Ovary (tissue), 9 donors: ENCODE measurements around the gene OTUD7B. TPM values are rescaled to one million over a fixed set of nuclear protein-coding genes. Genes with fewer than 3 reads are reported as not detected.
A peak's percentile ranks its signal among the peaks of the same experiment; 100 is the strongest.

Experiments
- DNase-seq, 5 donors: peaks; one replicate each; pipeline ENCODE4 v3.0.0-alpha.2; 2019 to 2020
- H3K27ac ChIP-seq, 2 donors: fragments of 200-600 bp; one replicate each; pipeline versions ENCODE4 v1.5.1 to v1.8.0; 2019 to 2022
- H3K27me3 ChIP-seq: fragments of 200-600 bp; one replicate; pipeline ENCODE4 v1.8.0; 2022
- H3K36me3 ChIP-seq: fragments of 200-600 bp; sonication (generic); one replicate; pipeline ENCODE4 v1.5.1; 2019
- H3K4me1 ChIP-seq: one replicate; pipeline ENCODE4 v1.8.1; 2013; ENCODE audit warnings: mild to moderate bottlenecking, moderate library complexity; ENCODE audit not compliant: insufficient read depth
- H3K4me3 ChIP-seq: fragments of 200-600 bp; sonication (generic); one replicate; pipeline ENCODE4 v1.5.1; 2017
- H3K9me3 ChIP-seq, 2 donors: fragments of 200-600 bp in 1 of 2; sonication (generic) in 1 of 2; one replicate each; pipeline versions ENCODE4 v1.5.1 to v1.8.1; 2013 to 2019; ENCODE audit warnings: mild to moderate bottlenecking in 1 of 2, moderate library complexity in 1 of 2
- EP300 ChIP-seq: sonication (generic); formaldehyde crosslinking; IDR thresholded peaks from one replicate; pipeline ENCODE4 v1.6.1; 2017; ENCODE audit warnings: antibody characterized with exemption
- POLR2A ChIP-seq: fragments of 450-650 bp; IDR thresholded peaks from one replicate; pipeline ENCODE4 v1.6.1; 2017; ENCODE audit warnings: antibody characterized with exemption, mild to moderate bottlenecking, moderate library complexity
- WGBS, 3 donors: extraction: QIAGEN DNeasy Blood & Tissue Kit in 1 of 3; methylation state at CpG; one replicate each; pipeline versions ENCODE4 v1.1.5 to v1.1.7; 2013 to 2017; 5-methylcytosine and 5-hydroxymethylcytosine counted together
- intact Hi-C, 4 donors: fragments of 100-400 bp; cut with DNase I; formaldehyde crosslinking; loops; one replicate each; pipeline versions ENCODE4 v1.11.0 to v1.15.1; 2022 to 2023
- polyA plus RNA-seq, 2 donors: library from polyadenylated mRNA; stranded (reverse); fragments of 200-250 nt in 1 of 2; fragments of 350-450 nt in 1 of 2; fragmentation: Illumina TruSeq in 1 of 2; extraction: RNeasy Lipid Tissue Mini Kit (QIAGEN cat#74804) in 1 of 2; gene quantifications; one replicate each; pipeline ENCODE4 v1.2.3, GENCODE V29; 2013 to 2014
- total RNA-seq, 7 donors: library from RNA; depleted of rRNA in 2 of 7; stranded (reverse); fragments of >200 nt in 2 of 7; fragmentation: NEBNext Ultra II Directional in 3 of 7; extraction: Animal tissue kit (Norgen Biotek cat#: 25700) in 3 of 7; gene quantifications; one replicate each; pipeline versions ENCODE4 v1.1.0 to v1.2.4, GENCODE V29; 2016 to 2023
- TF ChIP-seq, protein P1 (sequence below), 3 donors: fragments of 450-650 bp in 2 of 3; fragments of 200-600 bp in 1 of 3; IDR thresholded peaks; one replicate each; pipeline versions ENCODE4 v1.5.1 to v1.8.0; 2016 to 2022; ENCODE audit warnings: antibody characterized with exemption in 3 of 3, mild to moderate bottlenecking in 1 of 3
- donor health status: DM: no; HTN: no; CAD: no; lungs with moderate emphysema.
- donor health status: DM: no; HTN: no; CAD: no.
- donor health status: Bipolar disorder and iron deficiency.
- donor health status: DM: yes; HTN: yes; CAD: no.
- donor health status: DM: no; HTN: no; CAD: no.
- donor health status: DM: yes; HTN: yes; CAD: no.

The OTUD7B gene
- total and polyA plus RNA-seq, 9 donors = 9.4 to 40.1 (median 28.8) TPM

DNA sequence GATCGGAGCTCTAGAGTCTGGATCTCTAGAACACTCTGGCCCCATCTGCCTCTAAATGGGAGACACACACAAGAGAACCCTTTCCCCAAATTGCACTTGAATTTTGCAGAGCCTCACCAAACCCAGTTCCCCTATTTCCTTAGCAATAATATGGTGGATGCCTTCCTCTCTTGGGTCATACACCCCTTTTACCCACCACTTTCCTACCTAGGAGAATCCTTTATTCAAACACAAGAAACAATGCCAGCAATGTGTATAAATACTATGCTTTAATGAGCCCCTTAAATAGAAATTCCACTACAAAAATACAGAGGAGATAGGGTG lies 82.2 kb downstream of the OTUD7B start:
- no peaks in the 10 kb centered on the region for H3K27me3 ChIP-seq

DNA sequence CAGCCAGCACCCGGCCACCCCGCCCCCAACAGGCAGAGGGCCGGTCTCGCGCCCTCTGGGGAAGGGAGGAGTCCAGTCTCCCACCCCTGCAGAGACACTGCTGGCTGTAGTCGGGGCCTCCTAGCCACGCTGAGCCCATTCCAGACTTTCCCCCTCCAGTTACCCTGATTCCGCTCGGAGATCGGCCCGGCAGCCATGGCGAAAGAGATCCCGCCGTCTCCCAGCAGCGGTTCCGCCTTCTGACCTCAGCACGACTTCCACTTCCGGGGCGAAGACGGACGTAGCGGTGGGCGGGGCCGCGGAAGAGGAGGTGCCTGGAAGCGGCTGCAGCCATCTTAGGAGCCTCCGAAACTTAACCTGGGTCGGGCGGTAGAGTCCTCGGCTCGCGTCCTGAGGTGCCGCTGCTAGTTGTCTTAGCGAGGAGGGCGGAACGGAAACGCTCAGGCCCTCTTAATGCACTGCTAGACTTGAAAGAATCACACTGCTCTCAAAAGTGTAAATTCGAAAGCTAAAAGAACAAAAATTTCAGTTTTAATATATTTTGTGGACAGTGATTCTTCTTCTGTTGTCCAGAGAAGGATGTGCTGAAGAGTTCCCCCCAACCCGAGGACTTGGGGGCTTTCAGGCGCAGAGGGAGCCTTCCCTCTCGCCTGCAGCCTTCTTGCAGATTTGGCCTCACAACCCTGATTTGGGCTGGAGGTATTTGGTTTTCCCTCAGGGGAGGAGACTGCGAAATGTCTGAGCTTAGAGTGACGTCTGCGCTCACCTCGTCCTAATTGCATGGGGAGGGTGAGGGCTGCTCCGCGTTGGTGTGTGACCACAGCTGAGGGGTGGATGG lies 82.7 kb downstream of the OTUD7B start, which contains the start of gene SF3B4:
SF3B4 (minus strand) TSS at position 241 of the 838 bp plus-strand sequence; CDS start at position 197, 44 bp downstream.
- TF ChIP-seq, protein P1, sequence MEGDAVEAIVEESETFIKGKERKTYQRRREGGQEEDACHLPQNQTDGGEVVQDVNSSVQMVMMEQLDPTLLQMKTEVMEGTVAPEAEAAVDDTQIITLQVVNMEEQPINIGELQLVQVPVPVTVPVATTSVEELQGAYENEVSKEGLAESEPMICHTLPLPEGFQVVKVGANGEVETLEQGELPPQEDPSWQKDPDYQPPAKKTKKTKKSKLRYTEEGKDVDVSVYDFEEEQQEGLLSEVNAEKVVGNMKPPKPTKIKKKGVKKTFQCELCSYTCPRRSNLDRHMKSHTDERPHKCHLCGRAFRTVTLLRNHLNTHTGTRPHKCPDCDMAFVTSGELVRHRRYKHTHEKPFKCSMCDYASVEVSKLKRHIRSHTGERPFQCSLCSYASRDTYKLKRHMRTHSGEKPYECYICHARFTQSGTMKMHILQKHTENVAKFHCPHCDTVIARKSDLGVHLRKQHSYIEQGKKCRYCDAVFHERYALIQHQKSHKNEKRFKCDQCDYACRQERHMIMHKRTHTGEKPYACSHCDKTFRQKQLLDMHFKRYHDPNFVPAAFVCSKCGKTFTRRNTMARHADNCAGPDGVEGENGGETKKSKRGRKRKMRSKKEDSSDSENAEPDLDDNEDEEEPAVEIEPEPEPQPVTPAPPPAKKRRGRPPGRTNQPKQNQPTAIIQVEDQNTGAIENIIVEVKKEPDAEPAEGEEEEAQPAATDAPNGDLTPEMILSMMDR (IDR thresholded peaks at IDR 0.05) = peak in 1 of 3 donors; percentile 15
- TF ChIP-seq EP300 (no peak), POLR2A (peak; percentile 99)
- H3K27me3 ChIP-seq = no peaks in the 10 kb centered on the region
- peaks cover 16% of the 10 kb centered on the region for H3K4me1 ChIP-seq
- DNase-seq = peak; percentile 95 to 97 (median 96)
- H3K27ac ChIP-seq = peak within 1 kb of the TSS; percentile 63 to 91
- H3K36me3 ChIP-seq = no peaks in the 10 kb centered on the region
- peak within 1 kb of the TSS; percentile 80 for H3K4me3 ChIP-seq
- H3K9me3 ChIP-seq = no peaks in the 10 kb centered on the region
- 0% methylated on average over 47 of the region's 47 CpGs for WGBS, 3 donors
- intact Hi-C loops = no loop called here

More for the DNA sequence above, 82.2 kb downstream of the OTUD7B start:
- TF ChIP-seq, protein P1 (IDR thresholded peaks at IDR 0.05) = no peak
- TF ChIP-seq EP300 (no peak), POLR2A (no peak)
- H3K36me3 ChIP-seq = no peaks in the 10 kb centered on the region
- H3K9me3 ChIP-seq = no peaks in the 10 kb centered on the region
- H3K4me1 ChIP-seq = peaks cover 16% of the 10 kb centered on the region
- H3K4me3 ChIP-seq = peak overlapping the region; percentile 80
- no peak for DNase-seq
- H3K27ac ChIP-seq = peak overlapping the region; percentile 63 to 91
- 0 to 3% (median 0%) methylated on average over 1 of the region's 1 CpG for WGBS, 3 donors
- intact Hi-C loops = no loop called here

DNA sequence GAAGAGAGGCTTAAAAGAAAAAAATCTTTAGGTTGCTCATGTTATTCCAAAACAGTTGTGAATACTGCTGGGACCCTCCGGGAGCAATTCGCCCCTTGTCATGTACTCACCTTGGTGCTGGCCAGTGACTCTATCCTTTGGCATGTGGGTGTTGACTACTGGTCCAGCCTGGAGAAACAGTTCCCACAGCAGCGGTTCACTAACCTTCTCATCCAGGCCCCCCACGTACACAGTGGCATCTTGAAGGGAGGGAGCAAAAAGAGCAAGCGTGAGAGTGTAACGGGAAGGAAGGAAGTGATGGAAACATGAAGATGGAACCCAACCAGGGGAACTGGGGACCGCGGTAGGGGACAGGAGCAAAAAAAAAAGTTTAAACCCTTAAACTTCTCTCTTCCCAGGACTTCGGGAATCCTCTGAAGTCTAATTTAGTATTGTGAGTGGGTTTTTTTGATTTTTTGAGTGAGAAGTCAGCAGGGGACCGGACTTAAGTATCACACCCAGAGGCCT lies 83.4 kb downstream of the OTUD7B start:
- WGBS, 3 donors = 2 to 3% (median 2%) methylated on average over 10 of the region's 10 CpGs
- Histone ChIP-seq H3K4me3 (peak overlapping the region; percentile 80), H3K27ac (peak overlapping the region in 1 of 2 donors; percentile 91), H3K4me1 (peaks cover 16% of the 10 kb centered on the region), H3K27me3 (no peaks in the 10 kb centered on the region), H3K9me3 (no peaks in the 10 kb centered on the region), H3K36me3 (no peaks in the 10 kb centered on the region)
- TF ChIP-seq POLR2A (no peak), EP300 (no peak)
- TF ChIP-seq, protein P1 (IDR thresholded peaks at IDR 0.05) = no peak
- DNase-seq = no peak
- intact Hi-C loops = no loop called here

DNA sequence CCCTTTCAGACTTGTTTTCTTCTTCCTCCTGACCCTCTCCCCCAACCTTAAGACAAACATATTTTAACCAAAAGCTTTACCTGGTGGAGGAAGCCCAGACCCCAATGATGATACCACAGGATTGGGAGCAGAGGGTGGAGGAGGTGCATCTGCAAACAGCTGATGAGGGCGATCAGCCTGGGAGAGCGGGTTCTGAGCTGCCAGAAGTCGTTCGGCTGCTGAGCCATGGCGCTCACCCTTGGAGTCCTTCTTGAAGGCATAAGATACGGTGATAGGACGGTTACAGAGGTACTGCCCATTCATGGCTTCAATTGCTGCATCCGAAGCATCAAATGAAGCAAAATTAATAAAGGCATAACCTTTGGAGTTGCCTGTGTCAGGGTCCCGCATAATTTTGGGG lies 84.2 kb downstream of the OTUD7B start:
- H3K9me3 ChIP-seq = no peaks in the 10 kb centered on the region
- TF ChIP-seq EP300 = no peak
- TF ChIP-seq POLR2A = no peak
- TF ChIP-seq, protein P1 (IDR thresholded peaks at IDR 0.05) = no peak
- H3K36me3 ChIP-seq = no peaks in the 10 kb centered on the region
- H3K4me1 ChIP-seq = peaks cover 16% of the 10 kb centered on the region
- no peaks in the 10 kb centered on the region for H3K27me3 ChIP-seq
- WGBS, 3 donors = 84 to 90% (median 89%) methylated on average over 9 of the region's 9 CpGs
- H3K27ac ChIP-seq = no peak overlapping the region
- no peak for DNase-seq
- intact Hi-C loops = no loop called here
- H3K4me3 ChIP-seq = no peak overlapping the region
